Head of caudate nucleus (tissue), 42 donors: Measurements from ENCODE around the gene CCR3.
"Not testable (repeated sequence)": the region's sequence is repeated elsewhere in the genome, so short reads cannot be mapped to it uniquely, and the experiment has no call there.

ENCODE experiments used
- DNase-seq, 42 donors: peaks; one replicate each; pipeline versions ENCODE4 v3.0.0 to v3.0.0-alpha.2; 2020 to 2021; ENCODE audit warnings: mixed read lengths in 7 of 42
- intact Hi-C: fragments of 100-400 bp; cut with DNase I; formaldehyde crosslinking; loops from one replicate; pipeline ENCODE4 v1.15.0; 2022

Gene CCR3

DNA sequence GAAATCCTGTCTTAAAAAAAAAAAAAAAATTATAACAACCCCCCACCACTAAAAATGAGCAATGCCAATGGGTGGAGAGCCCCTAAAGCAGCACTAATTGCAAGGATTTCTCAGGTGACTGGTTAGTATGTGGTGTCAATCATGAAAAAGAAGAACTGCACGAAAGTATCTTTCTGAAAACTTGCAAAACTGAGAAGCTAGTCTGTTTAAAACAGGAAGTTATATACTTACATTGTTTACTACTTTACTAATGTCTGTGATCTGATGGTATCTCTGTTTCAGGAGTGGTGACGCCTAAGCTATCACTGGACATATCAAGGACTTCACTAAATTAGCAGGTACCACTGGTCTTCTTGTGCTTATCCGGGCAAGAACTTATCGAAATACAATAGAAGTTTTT lies at the start of gene CCR3:
Gene CCR3, plus strand, starts transcription at position 341 of the 400 bp plus-strand sequence. CDS start 22,699 bp downstream, outside the sequence.
- intact Hi-C loops: no loop called here
- DNase-seq: no peak

DNA sequence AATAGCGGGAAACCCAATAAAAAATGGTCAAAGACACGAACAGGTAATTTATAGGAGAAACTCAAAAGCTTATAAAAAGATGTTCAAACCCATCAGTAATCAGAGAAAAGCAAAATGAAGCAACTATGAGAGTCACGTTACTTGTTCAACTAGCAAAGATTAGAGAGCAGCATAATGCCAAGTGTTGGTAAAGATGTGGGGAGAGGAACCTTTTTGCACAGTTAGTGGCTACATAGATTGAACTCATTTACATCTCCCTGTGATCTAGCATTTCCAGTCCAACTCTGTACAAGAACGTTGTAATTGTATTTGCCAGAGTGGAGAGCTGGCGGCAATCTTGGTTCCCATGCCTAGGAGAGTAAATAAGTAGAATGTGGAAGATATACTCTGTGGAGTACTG lies 49.3 kb upstream of the CCR3 start:
- DNase-seq: no peak
- intact Hi-C loops: no loop called here

DNA sequence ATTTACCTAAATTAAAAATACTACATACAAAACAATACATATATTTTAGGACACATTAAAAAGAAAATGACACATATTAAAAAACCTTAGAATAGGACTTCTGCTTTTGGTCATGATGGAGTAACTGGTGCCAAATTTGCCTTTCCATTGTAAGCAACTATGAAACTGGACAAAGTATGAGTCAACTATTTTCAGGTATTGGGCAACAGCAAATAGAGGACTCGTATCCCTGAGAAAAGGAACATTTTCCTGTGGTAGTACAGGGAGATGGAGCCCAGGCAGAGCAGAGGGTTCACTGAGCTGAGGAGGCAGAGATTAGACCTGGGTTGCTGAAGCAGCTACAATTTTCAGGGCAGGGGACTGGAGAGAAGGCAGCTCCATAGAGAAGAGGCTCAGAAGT lies 48.8 kb upstream of the CCR3 start:
- intact Hi-C loops: no loop called here

DNA sequence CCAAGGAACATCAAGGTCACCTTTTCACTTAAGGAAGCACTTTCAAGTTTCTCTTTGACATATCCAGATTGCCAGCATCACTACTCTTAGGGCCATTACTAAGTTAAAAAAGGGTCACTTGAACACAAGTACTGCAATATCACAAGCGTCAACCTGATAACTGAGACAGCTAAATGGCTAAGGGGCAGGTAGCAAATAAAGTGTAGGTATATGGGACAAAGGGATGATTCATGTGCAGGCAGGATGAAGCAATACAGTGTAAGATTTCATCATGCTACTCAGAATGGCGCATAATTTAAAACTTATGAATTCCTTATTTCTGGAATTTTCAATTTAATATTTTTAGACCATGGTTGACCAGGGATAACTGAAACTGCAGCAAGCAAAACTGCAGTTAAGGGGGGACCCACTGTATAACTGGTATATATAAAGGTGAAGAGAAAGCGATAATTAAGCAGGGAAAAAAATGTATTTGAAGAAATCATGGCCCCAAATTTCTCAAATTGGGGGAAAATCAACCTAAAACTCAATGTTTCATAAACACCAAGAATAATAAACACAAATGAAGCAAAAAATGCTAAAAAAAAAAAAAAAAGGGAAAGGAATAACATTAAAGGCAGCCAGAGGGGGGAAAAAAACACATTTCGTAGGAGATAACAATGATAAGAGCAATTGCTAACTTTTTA lies 47.2 kb upstream of the CCR3 start:
- DNase-seq: no peak
- intact Hi-C loops: no loop called here

More for the DNA sequence above, 48.8 kb upstream of the CCR3 start:
- peak in 1 of 42 donors; percentile 21 for DNase-seq

DNA sequence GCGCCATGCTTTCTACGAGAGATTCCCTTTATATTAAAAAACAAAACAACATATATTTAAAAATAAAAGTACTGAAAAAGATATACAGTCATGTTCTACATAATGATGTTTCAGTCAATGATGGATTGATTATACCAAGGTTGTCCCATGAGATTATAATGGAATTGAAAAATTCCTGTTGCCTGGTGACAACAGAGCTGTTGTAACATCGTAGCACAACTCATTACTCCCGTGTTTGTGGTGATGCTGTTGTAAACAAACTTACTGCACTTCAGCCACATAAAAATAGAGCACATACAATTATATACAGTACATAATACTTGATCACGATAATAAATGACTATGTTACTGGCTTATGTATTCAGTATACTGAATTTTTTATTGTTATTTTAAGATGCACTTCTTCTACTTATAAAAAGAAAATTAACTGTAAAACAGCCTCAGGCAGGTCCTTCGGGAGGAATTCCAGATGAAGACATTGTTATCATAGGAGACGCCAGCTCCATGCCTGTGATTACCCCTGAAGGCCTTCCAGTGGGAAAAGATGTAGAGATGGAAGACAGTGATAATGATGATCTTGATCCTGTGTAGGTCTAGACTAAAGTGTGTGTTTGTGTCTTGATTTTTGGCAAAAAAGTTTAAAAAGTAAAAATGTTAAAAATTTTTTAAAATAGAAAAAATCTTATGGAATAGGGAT lies 45.9 kb upstream of the CCR3 start:
- intact Hi-C loops: no loop called here
- no peak for DNase-seq

DNA sequence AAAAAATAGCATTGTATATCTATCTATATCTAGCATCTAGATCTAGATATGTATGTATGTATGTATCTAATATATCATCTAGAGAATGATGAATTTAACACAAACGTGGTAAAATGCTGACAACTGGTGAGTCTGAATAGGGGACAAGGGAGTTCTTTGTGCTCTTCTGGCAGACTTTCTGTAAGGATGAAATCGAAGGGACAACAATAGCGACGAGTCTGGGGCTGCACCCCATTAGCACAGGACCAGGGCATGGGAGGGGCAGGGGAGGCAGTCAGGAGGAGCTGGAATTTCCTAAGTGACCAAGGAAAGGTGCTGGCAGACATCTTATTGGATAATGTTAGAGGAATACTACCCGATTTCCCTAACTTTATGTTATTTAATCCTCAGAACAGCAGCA lies 42.0 kb upstream of the CCR3 start:
- peak in 1 of 42 donors; percentile 28 for DNase-seq
- intact Hi-C loops: no loop called here

DNA sequence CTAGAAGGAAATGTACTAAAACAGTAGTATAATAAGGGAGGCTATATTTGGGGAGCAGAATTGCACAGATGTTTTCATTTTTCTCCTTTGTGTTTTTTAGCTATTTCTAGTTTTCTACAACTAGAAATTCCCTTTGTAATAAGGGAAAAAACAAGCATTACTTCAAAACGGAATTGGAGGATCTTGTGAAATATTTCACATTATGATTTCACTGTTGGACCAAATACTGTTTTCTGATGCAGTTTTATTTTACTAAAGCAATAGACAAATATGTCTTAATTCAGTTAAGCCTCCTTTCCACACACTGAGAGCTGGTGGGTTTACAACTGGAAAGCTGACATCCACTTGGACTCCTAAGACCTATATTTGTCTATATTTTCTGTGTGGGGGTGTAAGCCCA lies 41.5 kb upstream of the CCR3 start:
- intact Hi-C loops: no loop called here
- DNase-seq: no peak

DNA sequence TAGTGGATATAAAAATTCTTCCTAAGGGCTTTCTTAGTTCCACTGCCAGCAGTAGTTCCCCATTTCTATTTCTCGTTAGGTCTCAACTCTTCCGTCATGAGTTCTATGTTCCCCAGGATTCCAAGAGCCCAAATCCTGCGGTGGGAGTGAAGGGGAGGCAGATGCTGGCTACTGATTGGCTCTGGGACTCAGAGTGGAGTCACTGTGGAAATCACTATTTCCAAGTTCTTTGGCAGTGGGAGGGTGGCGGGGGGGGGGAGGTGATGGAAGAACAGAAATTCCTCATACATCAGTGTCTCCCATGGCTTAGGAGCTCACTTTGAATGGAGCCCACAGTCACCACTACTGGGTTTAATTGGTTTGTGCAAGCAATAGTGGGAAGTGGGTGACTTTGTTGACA lies 39.7 kb upstream of the CCR3 start:
- intact Hi-C loops: no loop called here
- DNase-seq: no peak

DNA sequence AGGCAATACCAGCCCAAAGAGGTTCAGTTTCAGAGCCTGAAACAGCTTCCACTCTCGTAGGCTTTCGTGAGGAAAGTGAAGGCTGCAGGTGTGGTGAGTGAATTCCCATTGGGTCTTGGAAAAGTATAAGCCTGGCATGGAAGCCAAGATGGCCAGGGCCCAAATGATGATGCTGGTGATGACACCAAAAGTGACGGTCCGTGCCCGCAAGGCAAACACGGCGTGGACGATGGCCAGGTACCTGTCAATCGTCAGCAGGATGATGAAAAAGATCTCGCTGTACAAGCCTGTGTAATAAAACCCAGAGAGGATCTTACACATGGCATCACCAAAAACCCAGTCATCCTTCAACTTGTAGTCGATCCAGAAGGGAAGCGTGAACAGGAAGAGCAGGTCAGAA lies 38.6 kb upstream of the CCR3 start:
- intact Hi-C loops: no loop called here
- no peak for DNase-seq

DNA sequence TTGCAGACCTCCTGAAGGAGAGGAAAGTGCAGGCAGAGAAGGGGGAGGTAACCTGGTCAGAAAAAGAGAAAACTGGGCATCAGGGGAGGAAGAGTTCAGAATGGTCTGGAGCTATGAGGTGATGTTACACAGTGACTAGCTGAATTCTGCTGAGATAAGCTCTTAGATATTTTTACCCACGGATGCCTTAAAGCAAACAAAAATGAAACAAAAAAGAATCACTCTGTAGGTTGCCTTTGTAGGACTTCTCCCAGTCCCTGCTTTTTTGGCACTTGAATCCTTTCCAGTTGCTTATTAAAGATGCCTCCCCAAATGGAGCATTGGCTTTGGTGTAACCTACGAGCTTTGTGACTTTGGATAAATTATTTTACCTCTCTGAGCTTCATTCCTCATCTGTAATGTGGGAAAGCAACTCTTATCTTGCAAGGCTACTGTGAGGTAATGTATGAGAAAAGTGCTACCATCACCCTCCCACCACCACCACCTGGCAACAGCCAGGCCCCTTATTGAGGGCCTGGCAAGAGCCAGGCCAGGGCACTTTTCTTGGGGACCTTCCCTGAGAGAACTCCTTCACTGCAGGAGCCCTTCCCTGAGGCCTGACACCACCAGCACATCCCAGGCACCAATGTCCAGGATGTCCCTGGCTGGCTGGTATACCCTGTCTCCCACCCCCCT lies 36.8 kb upstream of the CCR3 start:
- no peak for DNase-seq
- intact Hi-C loops: no loop called here

DNA sequence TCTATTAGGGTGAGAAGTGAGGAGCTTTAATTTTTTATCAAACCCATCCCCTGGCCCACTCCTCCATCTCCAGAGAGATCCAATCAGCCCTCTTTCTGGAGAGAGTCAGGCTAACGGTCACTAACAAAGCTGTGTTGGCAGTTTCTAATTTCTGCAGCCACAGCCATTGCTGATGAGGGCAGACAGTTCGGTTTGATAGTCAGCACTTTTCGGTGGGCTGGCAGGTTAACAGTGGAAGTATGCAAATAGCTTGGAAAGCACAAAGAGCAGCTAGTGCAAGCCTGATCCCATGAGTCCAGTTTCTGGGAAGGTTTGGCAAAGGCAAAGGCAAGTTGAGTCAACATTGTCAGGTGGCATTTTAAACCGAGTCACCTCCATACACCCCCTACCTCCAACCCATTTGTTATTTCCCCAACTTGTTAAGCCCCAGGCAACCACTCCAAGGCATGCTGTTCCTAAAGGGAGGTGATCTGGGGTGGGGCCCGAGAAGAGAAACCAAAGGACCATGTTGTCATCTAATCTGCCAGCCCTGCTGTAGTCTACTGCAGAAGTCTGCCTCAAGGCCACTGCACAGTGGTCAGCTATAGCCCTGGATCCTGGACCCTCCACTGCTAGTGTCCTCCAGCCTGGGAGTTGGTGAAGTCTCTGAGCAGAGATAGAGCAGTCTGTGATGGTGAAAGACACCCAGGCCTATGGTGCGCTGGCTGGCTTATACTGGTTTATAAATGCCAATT lies 35.8 kb upstream of the CCR3 start:
- intact Hi-C loops: no loop called here
- DNase-seq: peak in 3 of 42 donors; percentile 26 to 52 (median 27)

DNA sequence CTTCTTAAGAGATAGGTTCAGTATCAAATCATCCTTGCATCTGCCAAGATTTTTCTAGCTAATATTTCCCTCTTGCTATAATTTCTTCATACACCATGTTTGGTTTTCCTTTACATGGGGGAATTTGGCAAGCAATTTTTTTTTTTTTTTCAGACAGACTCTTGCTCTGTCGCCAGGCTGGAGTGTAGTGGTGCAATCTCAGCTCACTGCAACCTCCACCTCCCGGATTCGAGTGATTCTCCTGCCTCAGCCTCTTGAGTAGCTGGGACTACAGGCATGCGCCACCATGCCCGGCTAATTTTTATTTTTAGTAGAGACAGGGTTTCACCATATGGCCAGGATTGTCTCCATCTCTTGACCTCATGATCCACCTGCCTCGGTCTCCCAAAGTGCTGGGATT lies 34.7 kb upstream of the CCR3 start:
- intact Hi-C loops, DNase-seq: not testable (repeated sequence)

DNA sequence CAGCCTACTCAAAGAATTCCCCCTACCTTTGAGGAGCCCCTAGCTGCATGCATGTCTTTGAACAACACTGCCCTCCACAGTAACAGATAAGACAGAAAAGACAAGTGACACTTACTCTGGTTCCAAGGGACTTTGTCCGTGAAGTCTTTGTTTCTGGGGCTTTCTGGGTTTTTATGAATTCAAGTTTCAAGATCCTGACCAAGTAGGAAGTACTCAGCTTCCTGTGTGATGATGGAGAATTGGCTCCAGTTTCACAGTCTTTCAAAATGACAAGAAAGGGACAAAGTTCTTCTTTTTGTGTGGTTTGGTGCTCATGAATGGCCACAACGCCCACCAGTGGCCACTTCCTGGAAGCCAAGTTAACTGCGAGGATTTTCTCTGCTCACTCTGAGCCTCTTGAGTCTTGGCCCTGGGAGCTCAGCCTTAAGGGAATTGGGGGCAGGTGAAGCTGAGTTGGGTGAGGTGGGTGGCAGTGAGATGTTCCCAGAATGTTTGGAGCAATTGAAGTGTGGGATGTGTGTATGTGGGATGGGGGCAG lies 34.0 kb upstream of the CCR3 start, which contains the start of gene CCR1:
Gene CCR1, minus strand, starts transcription at position 147 of the 538 bp plus-strand sequence. CDS start 4,000 bp downstream, outside the sequence.
- intact Hi-C loops: no loop called here
- DNase-seq: peak in 31 of 42 donors; percentile 6 to 69 (median 41)

DNA sequence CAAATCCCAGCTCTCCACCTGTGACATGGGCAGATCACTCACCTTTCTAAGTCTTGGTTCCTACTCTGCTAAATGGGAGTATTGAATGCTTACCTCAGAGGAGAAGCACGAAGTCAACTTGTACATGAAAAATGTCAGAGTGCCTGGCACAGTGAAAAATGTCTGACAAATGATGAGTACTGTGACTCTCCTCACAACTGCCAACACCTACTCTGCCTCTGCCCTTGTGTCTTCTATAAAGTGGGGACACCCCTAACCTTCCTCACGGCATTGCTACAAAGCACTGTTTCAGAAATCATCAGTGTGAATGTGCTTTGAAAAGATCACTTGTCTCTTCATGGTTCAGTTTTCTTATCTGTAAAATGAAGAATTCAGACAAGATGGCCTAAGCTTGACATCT lies 33.2 kb upstream of the CCR3 start:
- no peak for DNase-seq
- intact Hi-C loops: no loop called here

DNA sequence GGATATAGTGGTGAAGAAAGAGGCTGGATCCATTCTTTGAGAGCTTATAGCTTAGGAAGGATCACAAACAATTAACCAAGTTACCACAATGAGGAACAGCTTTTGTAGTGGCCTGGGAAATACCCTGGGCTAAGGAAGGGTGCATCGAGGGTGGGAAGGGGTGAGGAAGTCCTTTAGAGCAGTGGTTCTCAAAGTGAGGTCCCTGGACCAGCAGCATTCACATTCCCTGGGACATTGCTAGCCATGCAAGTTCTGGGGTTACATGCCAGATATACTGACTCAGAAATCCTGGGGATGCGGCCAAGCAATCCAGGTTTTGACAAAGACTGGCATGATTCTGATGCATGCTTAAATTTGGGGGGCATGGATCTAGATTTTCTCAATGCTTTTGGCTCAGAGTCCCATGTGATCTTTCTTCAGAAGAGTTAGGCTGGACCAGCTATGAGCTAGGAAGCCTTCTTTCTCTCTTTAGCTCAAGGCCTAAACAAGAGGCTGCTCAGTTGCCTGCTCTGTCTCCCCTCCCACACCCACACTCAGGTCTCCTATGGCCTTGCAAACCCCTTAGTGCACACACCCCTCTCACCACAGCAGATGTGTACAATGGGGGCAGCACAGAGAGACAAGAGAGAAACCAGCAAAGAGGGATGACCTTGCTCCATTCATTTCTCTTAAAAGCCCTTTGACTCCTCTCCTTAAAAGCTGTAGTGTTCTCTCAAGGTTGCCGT lies 32.4 kb upstream of the CCR3 start:
- no peak for DNase-seq
- intact Hi-C loops: no loop called here

DNA sequence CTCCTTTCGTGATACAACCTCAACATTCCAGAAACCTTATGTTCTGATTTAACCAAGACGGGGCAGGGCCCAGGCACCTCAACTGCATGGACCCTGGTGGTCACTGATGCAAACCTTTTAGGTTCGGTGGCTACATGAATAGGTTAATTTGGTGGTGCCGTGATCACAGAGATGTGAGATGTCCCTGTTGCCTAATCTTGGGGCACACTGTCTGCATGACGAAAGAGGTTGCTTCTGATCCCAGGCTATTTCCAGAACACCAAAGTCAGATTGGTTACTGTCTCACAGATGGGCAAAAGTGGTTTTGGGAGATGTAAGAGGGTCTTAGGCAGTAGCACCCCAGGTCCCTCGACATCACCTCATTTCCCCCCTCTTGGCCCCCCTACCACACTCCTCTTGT lies 30.2 kb upstream of the CCR3 start:
- no peak for DNase-seq
- intact Hi-C loops: no loop called here

DNA sequence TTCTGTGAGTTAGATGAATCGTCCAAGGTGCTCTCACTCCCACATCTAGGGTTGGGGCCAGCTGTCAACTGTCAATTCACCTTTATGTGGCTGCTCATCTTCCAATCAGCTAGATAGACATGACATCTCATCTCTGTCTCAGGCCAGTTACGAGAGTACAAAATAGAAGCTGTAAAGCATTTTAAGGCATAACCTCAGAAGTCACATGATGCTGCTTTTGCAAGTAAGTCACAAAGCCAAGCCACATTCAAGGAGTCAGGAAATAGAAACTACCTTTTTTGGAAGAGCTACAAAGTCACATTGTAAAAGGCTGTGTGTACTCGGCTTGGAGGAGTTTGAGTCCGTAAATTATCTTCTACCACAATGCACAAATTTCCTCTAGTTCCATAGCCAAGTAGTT lies 29.1 kb upstream of the CCR3 start:
- DNase-seq: no peak
- intact Hi-C loops: no loop called here

DNA sequence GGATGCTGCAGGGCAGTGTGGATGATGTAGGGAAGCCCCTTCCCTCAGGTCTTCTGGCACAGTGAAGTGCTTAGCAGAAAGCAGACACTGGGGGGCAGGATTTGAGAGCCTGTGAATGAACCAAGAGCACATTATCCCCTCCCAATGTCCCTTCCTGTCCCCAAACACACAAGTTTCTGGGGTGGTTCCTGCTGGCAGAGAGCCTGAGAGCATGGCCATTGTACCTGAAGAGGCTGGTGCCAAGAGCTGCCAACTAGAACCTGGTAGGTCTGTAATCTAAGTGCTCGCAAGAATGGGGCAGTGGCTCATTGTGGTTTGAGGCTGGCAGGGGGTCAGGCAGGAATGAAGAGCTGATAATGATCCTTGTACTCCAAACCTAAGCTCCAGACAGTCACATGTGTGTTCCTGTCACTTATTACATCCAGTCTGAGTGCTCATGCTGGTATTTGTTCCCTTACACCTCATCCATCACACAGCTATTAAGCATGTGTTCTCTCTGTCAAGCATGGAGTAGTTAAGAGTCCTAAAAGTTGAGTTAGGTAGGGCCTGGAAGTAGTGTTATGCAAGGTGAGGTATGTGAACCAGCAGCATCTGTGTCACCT lies 27.4 kb upstream of the CCR3 start:
- intact Hi-C loops: no loop called here
- DNase-seq: no peak
